ENCODE data around the gene UBXN1. TPM values are rescaled to one million over a fixed set of nuclear protein-coding genes. Genes with fewer than 3 reads are reported as not detected.
"Not testable (repeated sequence)": the region's sequence is repeated elsewhere in the genome, so short reads cannot be mapped to it uniquely, and the experiment has no call there.

The UBXN1 gene
- total RNA-seq, 1 donor from 2014 or later, result 126 TPM

GRCh38 chr11:62677156-62677555 lies 1.7 kb downstream of the UBXN1 start:
- intact Hi-C loops (cut with micrococcal nuclease), result loop anchor here (10.0 kb wide), 1 partner anchor 252 kb away; no protein-coding TSS in a partner anchor

- intact Hi-C loops (cut with micrococcal nuclease), result loop anchor here (10.0 kb wide), 1 partner anchor 252 kb away; no protein-coding TSS in a partner anchor
Observed at GRCh38 chr11:62676698-62677097, 2.2 kb downstream of the UBXN1 start.

GRCh38 chr11:62675415-62675814 lies 3.5 kb downstream of the UBXN1 start:
- intact Hi-C loops (cut with micrococcal nuclease), result loop anchor here (10.0 kb wide), 1 partner anchor 251 kb away; no protein-coding TSS in a partner anchor

GRCh38 chr11:62673196-62673525 lies 5.7 kb downstream of the UBXN1 start:
- intact Hi-C loops (cut with micrococcal nuclease), result loop anchor here (10.0 kb wide), 1 partner anchor 248 kb away; no protein-coding TSS in a partner anchor

GRCh38 chr11:62671608-62672389 lies 7.1 kb downstream of the UBXN1 start, which contains the start of the genes LBHD1 and UQCC3:
Gene LBHD1, minus strand, starts transcription at chr11:62672267. Its CDS starts 2,236 bp downstream, at chr11:62670031.
Gene UQCC3, plus strand, starts transcription at chr11:62671673. Its CDS starts 73 bp downstream, at chr11:62671746.
- intact Hi-C loops (cut with micrococcal nuclease), result loop anchor here (1.0 to 10.0 kb wide), 9 partner anchors 7 to 247 kb away; partner anchors contain the start of genes INTS5, TAF6L, TTC9C and TUT1

- intact Hi-C loops (cut with micrococcal nuclease), result loop anchor here (1.0 to 10.0 kb wide), 7 partner anchors 8 to 246 kb away; partner anchors contain the start of genes INTS5, TAF6L, TUT1 and UBXN1
Observed at GRCh38 chr11:62671236-62671607, 7.7 kb downstream of the UBXN1 start.

- intact Hi-C loops (cut with micrococcal nuclease), result loop anchor here (2.0 to 10.0 kb wide), 3 partner anchors 193 to 545 kb away; partner anchors contain the start of gene INCENP
Observed at GRCh38 chr11:62669420-62670161, 9.3 kb downstream of the UBXN1 start.

- intact Hi-C loops (cut with micrococcal nuclease), result loop anchor here (10.0 kb wide), 1 partner anchor 543 kb away; the partner anchor contains the start of gene INCENP
Observed at GRCh38 chr11:62667460-62667859, 11.4 kb downstream of the UBXN1 start.

- intact Hi-C loops (cut with micrococcal nuclease), result loop anchor here (10.0 kb wide), 1 partner anchor 542 kb away; the partner anchor contains the start of gene INCENP
Observed at GRCh38 chr11:62666259-62666926, 12.5 kb downstream of the UBXN1 start.

GRCh38 chr11:62665599-62666258 lies 13.1 kb downstream of the UBXN1 start:
- intact Hi-C loops (cut with micrococcal nuclease), result loop anchor here (1.0 to 10.0 kb wide), 13 partner anchors 12 to 541 kb away; partner anchors contain the start of genes EML3, GANAB, HNRNPUL2 and INCENP

- intact Hi-C loops (cut with micrococcal nuclease), result loop anchor here (1.0 to 10.0 kb wide), 13 partner anchors 12 to 540 kb away; partner anchors contain the start of genes EML3, GANAB, HNRNPUL2 and INCENP
Observed at GRCh38 chr11:62665075-62665598, 13.7 kb downstream of the UBXN1 start, which contains the start of the genes C11orf98 and CSKMT. Gene C11orf98, minus strand, starts transcription at chr11:62665210. Its CDS starts 41 bp downstream, at chr11:62665169. Gene CSKMT, plus strand, starts transcription at chr11:62665312. Its CDS starts 568 bp downstream, at chr11:62665880.

- intact Hi-C loops (cut with micrococcal nuclease), result loop anchor here (1.0 to 10.0 kb wide), 14 partner anchors 8 to 540 kb away; partner anchors contain the start of genes EML3, GANAB, HNRNPUL2 and INCENP
Observed at GRCh38 chr11:62664405-62665074, 14.3 kb downstream of the UBXN1 start.

GRCh38 chr11:62656796-62657429 lies 22.0 kb downstream of the UBXN1 start:
- intact Hi-C loops (cut with micrococcal nuclease), result no loop called here

GRCh38 chr11:62654297-62654696 lies 24.6 kb downstream of the UBXN1 start:
- intact Hi-C loops (cut with micrococcal nuclease), result no loop called here

GRCh38 chr11:62652161-62653006 lies 26.5 kb downstream of the UBXN1 start:
- intact Hi-C loops (cut with micrococcal nuclease), result loop anchor here (1.0 kb wide), 6 partner anchors 7 to 75 kb away; partner anchors contain the start of genes C11orf98, CSKMT, HNRNPUL2 and UQCC3

- intact Hi-C loops (cut with micrococcal nuclease), result not testable (repeated sequence)
Observed at GRCh38 chr11:62650283-62650682, 28.6 kb downstream of the UBXN1 start.

- intact Hi-C loops (cut with micrococcal nuclease), result no loop called here
Observed at GRCh38 chr11:62649486-62649885, 29.4 kb downstream of the UBXN1 start.

- intact Hi-C loops (cut with micrococcal nuclease), result no loop called here
Observed at GRCh38 chr11:62648967-62649364, 29.9 kb downstream of the UBXN1 start.
